Osteocyte (in vitro differentiated cells): ENCODE results near the gene SLCO2A1. TPM values are rescaled to one million over a fixed set of nuclear protein-coding genes. Genes with fewer than 3 reads are reported as not detected.

Experiments
- DNase-seq: peaks from one replicate; pipeline ENCODE4 v3.0.0; 2021; ENCODE audit warnings: mixed read lengths; ENCODE audit not compliant: unreplicated experiment; ENCODE audit errors: extremely low spot score
- H3K27ac Mint-ChIP-seq: one replicate; pipeline ENCODE4 v1.8.0; 2021; ENCODE audit warnings: mild to moderate bottlenecking, mixed read lengths; ENCODE audit not compliant: unreplicated experiment
- H3K27me3 Mint-ChIP-seq: one replicate; pipeline ENCODE4 v1.8.0; 2021; ENCODE audit warnings: mixed read lengths; ENCODE audit not compliant: unreplicated experiment
- H3K36me3 Mint-ChIP-seq: one replicate; pipeline ENCODE4 v1.8.0; 2021; ENCODE audit warnings: mixed read lengths; ENCODE audit not compliant: unreplicated experiment
- H3K4me1 Mint-ChIP-seq: one replicate; pipeline ENCODE4 v1.8.0; 2021; ENCODE audit warnings: mixed read lengths; ENCODE audit not compliant: unreplicated experiment
- H3K4me3 Mint-ChIP-seq: one replicate; pipeline ENCODE4 v1.8.0; 2021; ENCODE audit warnings: mild to moderate bottlenecking, moderate library complexity, mixed read lengths; ENCODE audit not compliant: unreplicated experiment
- H3K9me3 Mint-ChIP-seq: one replicate; pipeline ENCODE4 v1.8.0; 2021; ENCODE audit warnings: mixed read lengths; ENCODE audit not compliant: unreplicated experiment
- CTCF ChIP-seq: fragments of 200-600 bp; sonication (generic); IDR thresholded peaks from 2 replicates; pipeline ENCODE4 v1.5.0; 2021; ENCODE audit warnings: antibody characterized with exemption, mild to moderate bottlenecking, moderate library complexity
- total RNA-seq: library from RNA; stranded (reverse); gene quantifications from 2 replicates; pipeline ENCODE4 v1.2.1, GENCODE V29; 2021

Gene SLCO2A1
- total RNA-seq, 1 donor from 2014 or later: 9.8 TPM

- H3K4me3 Mint-ChIP-seq: no peak overlapping the region
- H3K4me1 Mint-ChIP-seq: no peaks in the 10 kb centered on the region
Measured at GRCh38 chr3:133887803-133888703, 141.7 kb downstream of the SLCO2A1 start.

GRCh38 chr3:133887074-133887802 lies 142.5 kb downstream of the SLCO2A1 start:
- H3K4me1 Mint-ChIP-seq: no peaks in the 10 kb centered on the region
- no peak for TF ChIP-seq CTCF
- no peaks in the 10 kb centered on the region for H3K27me3 Mint-ChIP-seq
- no peaks in the 10 kb centered on the region for H3K36me3 Mint-ChIP-seq
- H3K9me3 Mint-ChIP-seq: no peaks in the 10 kb centered on the region
- peak; percentile 73 for DNase-seq
- no peak overlapping the region for H3K4me3 Mint-ChIP-seq
- no peak overlapping the region for H3K27ac Mint-ChIP-seq

More at GRCh38 chr3:133887803-133888703, 141.7 kb downstream of the SLCO2A1 start:
- Mint-ChIP-seq H3K27me3 (no peaks in the 10 kb centered on the region), H3K9me3 (no peaks in the 10 kb centered on the region), H3K27ac (no peak overlapping the region), H3K36me3 (no peaks in the 10 kb centered on the region)
- TF ChIP-seq CTCF: no peak
- DNase-seq: peak; percentile 64

GRCh38 chr3:133886031-133886722 lies 143.5 kb downstream of the SLCO2A1 start:
- no peak for TF ChIP-seq CTCF
- peak; percentile 67 for DNase-seq
- no peaks in the 10 kb centered on the region for H3K9me3 Mint-ChIP-seq
- no peaks in the 10 kb centered on the region for H3K27me3 Mint-ChIP-seq
- H3K4me1 Mint-ChIP-seq: no peaks in the 10 kb centered on the region
- no peak overlapping the region for H3K27ac Mint-ChIP-seq
- H3K4me3 Mint-ChIP-seq: no peak overlapping the region
- no peaks in the 10 kb centered on the region for H3K36me3 Mint-ChIP-seq

GRCh38 chr3:133884887-133885711 lies 144.6 kb downstream of the SLCO2A1 start:
- Mint-ChIP-seq H3K36me3 (no peaks in the 10 kb centered on the region), H3K9me3 (no peaks in the 10 kb centered on the region), H3K27ac (no peak overlapping the region), H3K27me3 (no peaks in the 10 kb centered on the region), H3K4me3 (no peak overlapping the region), H3K4me1 (no peaks in the 10 kb centered on the region)
- DNase-seq: peak; percentile 63
- no peak for TF ChIP-seq CTCF
